Endothelial cell (in vitro differentiated cells): ENCODE data around the gene SLC39A7. TPM values are rescaled to one million over a fixed set of nuclear protein-coding genes. Genes with fewer than 3 reads are reported as not detected.
A peak's percentile ranks its signal among the peaks of the same experiment; 100 is the strongest.

Source experiments
- DNase-seq: peaks from one replicate; pipeline ENCODE4 v3.0.0; 2021; ENCODE audit warnings: low spot score
- H3K27ac Mint-ChIP-seq: one replicate; pipeline ENCODE4 v1.8.0; 2021; ENCODE audit warnings: mixed read lengths, inconsistent platforms; ENCODE audit not compliant: unreplicated experiment
- H3K27me3 Mint-ChIP-seq: one replicate; pipeline ENCODE4 v1.8.0; 2021; ENCODE audit warnings: mild to moderate bottlenecking, moderate library complexity, mixed read lengths, inconsistent platforms; ENCODE audit not compliant: unreplicated experiment
- H3K36me3 Mint-ChIP-seq: one replicate; pipeline ENCODE4 v1.8.0; 2021; ENCODE audit warnings: mild to moderate bottlenecking, low read depth, mixed read lengths, inconsistent platforms; ENCODE audit not compliant: unreplicated experiment
- H3K4me1 Mint-ChIP-seq: one replicate; pipeline ENCODE4 v1.8.0; 2021; ENCODE audit warnings: mild to moderate bottlenecking, mixed read lengths, inconsistent platforms; ENCODE audit not compliant: unreplicated experiment
- H3K4me3 Mint-ChIP-seq: one replicate; pipeline ENCODE4 v1.8.0; 2021; ENCODE audit warnings: mild to moderate bottlenecking, mixed read lengths, inconsistent platforms; ENCODE audit not compliant: unreplicated experiment
- H3K9me3 Mint-ChIP-seq: one replicate; pipeline ENCODE4 v1.8.0; 2021; ENCODE audit warnings: mixed read lengths, inconsistent platforms; ENCODE audit not compliant: unreplicated experiment
- CTCF ChIP-seq: fragments of 200-600 bp; sonication (generic); IDR thresholded peaks from one replicate; pipeline ENCODE4 v1.5.0; 2021; ENCODE audit warnings: antibody characterized with exemption; ENCODE audit not compliant: unreplicated experiment
- total RNA-seq: library from RNA; stranded (reverse); fragmentation: NEBNext Ultra II Directional; extraction: Animal tissue kit (Norgen Biotek cat#: 25700); gene quantifications from one replicate; pipeline ENCODE4 v1.2.1, GENCODE V29; 2021; ENCODE audit not compliant: unreplicated experiment

SLC39A7 gene
- total RNA-seq, 1 donor from 2014 or later, result 108 TPM

- peaks cover 9% of the 10 kb centered on the region for H3K4me1 Mint-ChIP-seq
- TF ChIP-seq CTCF, result no peak
- peaks cover 31% of the 10 kb centered on the region for H3K36me3 Mint-ChIP-seq
- H3K9me3 Mint-ChIP-seq, result no peaks in the 10 kb centered on the region
- peaks cover 15% of the 10 kb centered on the region for H3K27me3 Mint-ChIP-seq
- peak overlapping the region; percentile 83 for H3K4me3 Mint-ChIP-seq
- DNase-seq, result no peak
- no peak overlapping the region for H3K27ac Mint-ChIP-seq
Observed at GRCh38 chr6:33177552-33178446, 22.9 kb upstream of the SLC39A7 start.

- H3K4me3 Mint-ChIP-seq, result peak overlapping the region; percentile 63
- H3K27ac Mint-ChIP-seq, result no peak overlapping the region
- peaks cover 17% of the 10 kb centered on the region for H3K27me3 Mint-ChIP-seq
- H3K36me3 Mint-ChIP-seq, result peaks cover 42% of the 10 kb centered on the region
- DNase-seq, result no peak
- H3K9me3 Mint-ChIP-seq, result no peaks in the 10 kb centered on the region
- peaks cover 20% of the 10 kb centered on the region for H3K4me1 Mint-ChIP-seq
- no peak for TF ChIP-seq CTCF
Observed at GRCh38 chr6:33178755-33179475, 21.8 kb upstream of the SLC39A7 start.

- TF ChIP-seq CTCF, result no peak
- Mint-ChIP-seq H3K4me1 (peaks cover 32% of the 10 kb centered on the region), H3K27me3 (peaks cover 13% of the 10 kb centered on the region), H3K9me3 (no peaks in the 10 kb centered on the region), H3K36me3 (peaks cover 42% of the 10 kb centered on the region), H3K4me3 (peak overlapping the region; percentile 9), H3K27ac (no peak overlapping the region)
- no peak for DNase-seq
Observed at GRCh38 chr6:33181141-33181540, 19.5 kb upstream of the SLC39A7 start.

- TF ChIP-seq CTCF, result no peak
- H3K27me3 Mint-ChIP-seq, result peaks cover 14% of the 10 kb centered on the region
- H3K4me3 Mint-ChIP-seq, result peak overlapping the region; percentile 73
- DNase-seq, result no peak
- peaks cover 54% of the 10 kb centered on the region for H3K36me3 Mint-ChIP-seq
- H3K27ac Mint-ChIP-seq, result peak overlapping the region; percentile 99
- H3K4me1 Mint-ChIP-seq, result peaks cover 32% of the 10 kb centered on the region
- H3K9me3 Mint-ChIP-seq, result no peaks in the 10 kb centered on the region
Observed at GRCh38 chr6:33183071-33183683, 17.5 kb upstream of the SLC39A7 start.
